AG04449 (cell line): ENCODE data around the gene TPD52L2.

Experiments used
- CTCF ChIA-PET: fragments of 350-600 bp; formaldehyde crosslinking; extraction: SDS; loops from one replicate; lab custom pipeline; 2021; ENCODE audit warnings: antibody characterized with exemption; lab: Yijun Ruan, JAX
- POLR2A ChIA-PET: fragments of 400-600, 350-600 bp; formaldehyde crosslinking; extraction: SDS; loops from one replicate; lab custom pipeline; 2020; ENCODE audit warnings: antibody characterized with exemption, inconsistent platforms; lab: Yijun Ruan, JAX
- DNase-seq: peaks from one replicate; pipeline ENCODE4 v3.0.0-alpha.2; 2010; ENCODE audit warnings: low read depth, low spot score
- H3K4me3 ChIP-seq: 2 replicates; pipeline ENCODE4 v1.5.1; 2011; ENCODE audit warnings: low read depth, mild to moderate bottlenecking, control low read depth, low read length
- CTCF ChIP-seq: IDR thresholded peaks from one replicate; pipeline ENCODE4 v1.5.1; 2011; ENCODE audit warnings: mild to moderate bottlenecking, moderate library complexity, low read length, control low read depth, inconsistent platforms; ENCODE audit not compliant: insufficient read depth; ENCODE audit errors: missing control alignments

TPD52L2 gene

GRCh38 chr20:63896264-63897105, 31.4 kb downstream of the TPD52L2 start:
- POLR2A ChIA-PET, result interaction anchor here (1.0 kb wide), 1 partner anchor 31 kb away, joined by 6 read pairs; the partner anchor contains the start of gene TPD52L2
- no peak for TF ChIP-seq CTCF
- CTCF ChIA-PET, result interaction anchor here (0.9 to 3.9 kb wide), 5 partner anchors 12 to 198 kb away, joined by 3 to 23 read pairs (median 4); partner anchors contain the start of gene SAMD10
- H3K4me3 ChIP-seq, result peak overlapping the region; percentile 66
- DNase-seq, result no peak

- no peak overlapping the region for H3K4me3 ChIP-seq
- TF ChIP-seq CTCF, result no peak
- DNase-seq, result no peak
- ChIA-PET CTCF (interaction anchor here (3.9 kb wide), 1 partner anchor 10 kb away, joined by 23 read pairs; no protein-coding TSS in a partner anchor), POLR2A (no interaction called here)
These were observed 33.0 kb downstream of the TPD52L2 start for GRCh38 chr20:63897978-63898561.

GRCh38 chr20:63898882-63899558, 34.0 kb downstream of the TPD52L2 start:
- CTCF ChIA-PET, result interaction anchor here (1.7 kb wide), 1 partner anchor 11 kb away, joined by 4 read pairs; no protein-coding TSS in a partner anchor

GRCh38 chr20:63900413-63900812, 35.3 kb downstream of the TPD52L2 start:
- DNase-seq, result no peak
- H3K4me3 ChIP-seq, result no peak overlapping the region
- ChIA-PET CTCF (interaction anchor here (1.7 kb wide), 1 partner anchor 9 kb away, joined by 4 read pairs; no protein-coding TSS in a partner anchor), POLR2A (no interaction called here)
- TF ChIP-seq CTCF, result no peak

More at GRCh38 chr20:63898882-63899558, 34.0 kb downstream of the TPD52L2 start:
- no peak for TF ChIP-seq CTCF
- no peak for DNase-seq
- POLR2A ChIA-PET, result no interaction called here
- no peak overlapping the region for H3K4me3 ChIP-seq

GRCh38 chr20:63903796-63904561, 38.9 kb downstream of the TPD52L2 start:
- no peak overlapping the region for H3K4me3 ChIP-seq
- no peak for DNase-seq
- TF ChIP-seq CTCF, result no peak
- ChIA-PET POLR2A (no interaction called here), CTCF (interaction anchor here (0.8 kb wide), 1 partner anchor 11 kb away, joined by 4 read pairs; no protein-coding TSS in a partner anchor)
